Neural crest cell (in vitro differentiated cells): ENCODE results near the gene SLC8A3. TPM values are rescaled to one million over a fixed set of nuclear protein-coding genes. Genes with fewer than 3 reads are reported as not detected.

Experiments
- DNase-seq: peaks from one replicate; pipeline ENCODE4 v3.0.0; 2021; ENCODE audit warnings: low read depth, mixed read lengths, low spot score
- H3K27ac Mint-ChIP-seq: one replicate; pipeline ENCODE4 v1.8.0; 2021; ENCODE audit warnings: mild to moderate bottlenecking, mixed read lengths; ENCODE audit not compliant: unreplicated experiment
- H3K27me3 Mint-ChIP-seq: 2 replicates; pipeline ENCODE4 v1.8.0; 2021; ENCODE audit warnings: low read depth, mild to moderate bottlenecking, mixed read lengths
- H3K36me3 Mint-ChIP-seq: 2 replicates; pipeline ENCODE4 v1.8.0; 2021; ENCODE audit warnings: low read depth, mild to moderate bottlenecking, mixed read lengths
- H3K4me1 Mint-ChIP-seq: 2 replicates; pipeline ENCODE4 v1.8.0; 2021; ENCODE audit warnings: mixed read lengths
- H3K4me3 Mint-ChIP-seq: one replicate; pipeline ENCODE4 v1.8.0; 2021; ENCODE audit warnings: mild to moderate bottlenecking, mixed read lengths
- H3K9me3 Mint-ChIP-seq: 2 replicates; pipeline ENCODE4 v1.8.0; 2021; ENCODE audit warnings: mixed read lengths
- total RNA-seq: library from RNA; stranded (reverse); gene quantifications from 2 replicates; pipeline ENCODE4 v1.2.1, GENCODE V29; 2021
- TF ChIP-seq, protein P1 (sequence below): fragments of 200-600 bp; sonication (generic); conservative IDR thresholded peaks from 2 replicates; pipeline ENCODE4 v1.5.0; 2021; ENCODE audit warnings: antibody characterized with exemption, mild to moderate bottlenecking

SLC8A3 gene
- total RNA-seq, 1 donor from 2014 or later, result 1.2 TPM

DNA sequence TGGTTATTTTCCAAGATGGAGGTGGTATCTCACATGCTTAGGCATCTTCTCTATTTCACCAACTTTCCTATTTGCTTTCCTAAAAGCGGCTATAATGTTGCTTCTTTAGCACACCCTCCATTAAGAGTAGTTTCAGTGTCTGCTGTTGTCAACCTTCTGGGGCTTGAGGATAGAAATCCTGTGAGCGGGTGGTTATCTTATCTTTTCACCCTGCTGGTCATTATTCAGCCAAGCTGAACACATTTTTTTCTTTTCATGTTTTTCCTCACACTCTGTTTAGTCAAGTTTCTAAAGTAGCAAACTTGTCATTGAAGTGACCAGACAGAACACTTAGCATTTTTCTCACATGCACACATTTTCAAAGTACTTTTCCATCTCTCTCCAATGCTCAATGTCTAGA lies 104.5 kb downstream of the SLC8A3 start:
- Mint-ChIP-seq H3K4me1 (no peaks in the 10 kb centered on the region), H3K4me3 (no peak overlapping the region), H3K36me3 (no peaks in the 10 kb centered on the region), H3K9me3 (no peaks in the 10 kb centered on the region), H3K27ac (no peak overlapping the region), H3K27me3 (peaks cover 29% of the 10 kb centered on the region)
- DNase-seq, result no peak
- TF ChIP-seq, protein P1, sequence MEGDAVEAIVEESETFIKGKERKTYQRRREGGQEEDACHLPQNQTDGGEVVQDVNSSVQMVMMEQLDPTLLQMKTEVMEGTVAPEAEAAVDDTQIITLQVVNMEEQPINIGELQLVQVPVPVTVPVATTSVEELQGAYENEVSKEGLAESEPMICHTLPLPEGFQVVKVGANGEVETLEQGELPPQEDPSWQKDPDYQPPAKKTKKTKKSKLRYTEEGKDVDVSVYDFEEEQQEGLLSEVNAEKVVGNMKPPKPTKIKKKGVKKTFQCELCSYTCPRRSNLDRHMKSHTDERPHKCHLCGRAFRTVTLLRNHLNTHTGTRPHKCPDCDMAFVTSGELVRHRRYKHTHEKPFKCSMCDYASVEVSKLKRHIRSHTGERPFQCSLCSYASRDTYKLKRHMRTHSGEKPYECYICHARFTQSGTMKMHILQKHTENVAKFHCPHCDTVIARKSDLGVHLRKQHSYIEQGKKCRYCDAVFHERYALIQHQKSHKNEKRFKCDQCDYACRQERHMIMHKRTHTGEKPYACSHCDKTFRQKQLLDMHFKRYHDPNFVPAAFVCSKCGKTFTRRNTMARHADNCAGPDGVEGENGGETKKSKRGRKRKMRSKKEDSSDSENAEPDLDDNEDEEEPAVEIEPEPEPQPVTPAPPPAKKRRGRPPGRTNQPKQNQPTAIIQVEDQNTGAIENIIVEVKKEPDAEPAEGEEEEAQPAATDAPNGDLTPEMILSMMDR, result no peak

DNA sequence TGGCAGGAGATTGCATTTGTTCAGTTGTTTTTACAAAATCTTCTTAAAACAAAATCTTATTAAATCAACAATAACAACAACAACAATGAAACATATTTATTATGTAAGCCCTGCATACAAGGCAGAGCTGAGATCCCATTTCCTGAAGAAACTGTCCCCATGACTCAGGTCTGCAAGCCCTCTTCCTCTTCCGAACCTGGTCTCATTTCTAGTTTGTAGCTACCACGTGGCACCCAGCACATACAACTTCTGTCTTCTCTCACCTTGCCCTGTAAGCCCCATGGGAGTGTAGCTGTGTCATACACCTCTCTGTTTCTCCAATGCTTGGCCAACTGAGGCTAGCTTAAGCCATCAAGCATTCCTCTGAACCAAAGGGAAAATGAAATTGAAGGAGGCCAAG lies 106.4 kb downstream of the SLC8A3 start:
- Mint-ChIP-seq H3K27me3 (peaks cover 37% of the 10 kb centered on the region), H3K4me3 (no peak overlapping the region), H3K4me1 (no peaks in the 10 kb centered on the region), H3K9me3 (no peaks in the 10 kb centered on the region), H3K36me3 (no peaks in the 10 kb centered on the region), H3K27ac (no peak overlapping the region)
- no peak for DNase-seq
- TF ChIP-seq, protein P1, result no peak

DNA sequence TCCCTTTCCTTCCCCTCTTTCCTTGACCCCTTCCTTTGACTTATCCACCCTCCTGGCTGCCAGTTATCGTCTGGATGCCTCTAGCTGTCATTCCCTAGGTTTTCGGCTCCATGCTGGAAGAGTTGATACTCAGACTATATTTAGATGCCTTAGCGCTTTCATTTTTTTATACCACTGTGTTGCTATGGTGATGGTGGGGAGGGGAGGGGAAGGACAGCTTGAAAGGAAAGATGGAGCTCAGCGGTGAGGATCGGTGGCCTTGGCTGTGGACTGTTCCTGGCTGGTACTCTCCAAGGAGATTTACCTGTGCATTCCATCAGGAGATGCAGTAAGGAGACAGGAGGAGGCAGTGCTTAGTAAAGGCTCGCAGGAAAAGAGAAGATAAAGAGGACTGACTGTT lies 108.7 kb downstream of the SLC8A3 start:
- TF ChIP-seq, protein P1, result no peak
- DNase-seq, result no peak
- H3K9me3 Mint-ChIP-seq, result no peaks in the 10 kb centered on the region
- H3K4me1 Mint-ChIP-seq, result no peaks in the 10 kb centered on the region
- H3K27ac Mint-ChIP-seq, result no peak overlapping the region
- H3K4me3 Mint-ChIP-seq, result no peak overlapping the region
- H3K36me3 Mint-ChIP-seq, result no peaks in the 10 kb centered on the region
- peaks cover 37% of the 10 kb centered on the region for H3K27me3 Mint-ChIP-seq

DNA sequence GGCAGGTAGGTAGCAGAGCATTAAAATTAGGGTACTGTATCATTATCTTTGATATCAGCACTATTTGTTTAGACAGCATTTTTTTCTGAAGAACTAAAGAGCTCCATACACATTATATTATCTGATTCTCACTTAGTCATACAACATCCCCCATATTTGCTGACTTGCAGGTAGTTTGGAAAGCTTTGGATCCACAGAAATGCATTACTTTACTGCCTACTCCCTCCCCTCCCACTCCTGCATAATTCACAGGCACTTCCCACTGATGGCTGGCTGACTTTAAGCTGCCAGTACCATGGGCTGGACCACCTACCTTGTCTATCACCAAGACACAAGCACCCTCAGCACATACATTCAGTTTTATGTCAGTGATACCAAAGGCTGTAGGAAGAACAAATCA lies 110.4 kb downstream of the SLC8A3 start:
- H3K36me3 Mint-ChIP-seq, result no peaks in the 10 kb centered on the region
- peaks cover 25% of the 10 kb centered on the region for H3K27me3 Mint-ChIP-seq
- TF ChIP-seq, protein P1, result no peak
- H3K9me3 Mint-ChIP-seq, result no peaks in the 10 kb centered on the region
- no peaks in the 10 kb centered on the region for H3K4me1 Mint-ChIP-seq
- no peak overlapping the region for H3K4me3 Mint-ChIP-seq
- DNase-seq, result no peak
- H3K27ac Mint-ChIP-seq, result no peak overlapping the region

DNA sequence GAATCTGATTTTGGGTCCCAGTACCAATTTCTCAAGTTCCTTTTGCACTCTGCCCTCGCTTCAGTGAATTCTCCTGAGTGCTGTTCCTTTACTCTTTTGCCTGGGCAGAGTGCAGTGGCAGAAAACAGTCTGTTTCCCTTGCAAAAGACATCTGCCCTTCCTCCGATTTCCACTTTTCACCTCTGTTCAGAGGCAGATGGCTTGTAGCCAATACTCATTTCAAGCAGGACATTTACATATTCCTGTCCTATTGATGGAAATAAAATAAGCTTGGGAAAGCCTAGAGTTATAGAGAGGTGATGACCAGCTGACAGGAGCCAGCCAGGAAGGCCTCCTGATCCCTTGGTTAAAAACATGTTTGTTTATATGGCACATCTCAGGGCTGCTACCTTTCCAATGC lies 111.0 kb downstream of the SLC8A3 start:
- no peaks in the 10 kb centered on the region for H3K4me1 Mint-ChIP-seq
- peaks cover 20% of the 10 kb centered on the region for H3K27me3 Mint-ChIP-seq
- no peak overlapping the region for H3K27ac Mint-ChIP-seq
- H3K9me3 Mint-ChIP-seq, result no peaks in the 10 kb centered on the region
- TF ChIP-seq, protein P1, result no peak
- H3K36me3 Mint-ChIP-seq, result no peaks in the 10 kb centered on the region
- no peak for DNase-seq
- no peak overlapping the region for H3K4me3 Mint-ChIP-seq

DNA sequence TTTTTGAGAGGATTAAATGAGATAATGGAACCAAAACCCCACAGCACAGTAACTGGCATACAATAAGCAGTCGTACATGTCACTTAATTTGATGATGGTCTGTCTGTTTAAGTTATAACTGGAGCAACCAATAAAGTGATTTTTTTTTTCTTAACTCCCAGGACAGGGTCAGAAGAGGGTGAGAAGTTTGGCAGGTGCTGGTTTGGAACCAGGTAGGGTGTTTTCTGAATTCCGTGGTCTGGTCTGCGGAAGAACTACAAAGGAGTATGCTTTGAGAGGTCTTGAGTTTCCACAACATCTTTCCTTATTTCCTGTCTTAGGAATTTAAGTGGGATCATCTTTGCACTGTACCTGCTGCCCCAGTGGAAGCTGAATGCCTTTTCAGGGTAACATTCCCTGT lies 111.7 kb downstream of the SLC8A3 start:
- Mint-ChIP-seq H3K9me3 (no peaks in the 10 kb centered on the region), H3K36me3 (no peaks in the 10 kb centered on the region), H3K4me3 (no peak overlapping the region), H3K4me1 (no peaks in the 10 kb centered on the region), H3K27ac (no peak overlapping the region), H3K27me3 (peaks cover 15% of the 10 kb centered on the region)
- DNase-seq, result no peak
- TF ChIP-seq, protein P1, result no peak
